Neural progenitor cell (in vitro differentiated cells): ENCODE measurements around the gene GMIP.

Source experiments
- EZH2phosphoT487 ChIP-seq: fragments of 200-600 bp; sonication (generic); IDR thresholded peaks from 2 replicates; pipeline ENCODE4 v1.6.1; 2017; ENCODE audit warnings: antibody characterized with exemption
- TF ChIP-seq, protein P1 (sequence below): fragments of 200-600 bp; sonication (generic); IDR thresholded peaks from 2 replicates; pipeline ENCODE4 v1.5.1; 2017; ENCODE audit warnings: antibody characterized with exemption, mild to moderate bottlenecking

DNA sequence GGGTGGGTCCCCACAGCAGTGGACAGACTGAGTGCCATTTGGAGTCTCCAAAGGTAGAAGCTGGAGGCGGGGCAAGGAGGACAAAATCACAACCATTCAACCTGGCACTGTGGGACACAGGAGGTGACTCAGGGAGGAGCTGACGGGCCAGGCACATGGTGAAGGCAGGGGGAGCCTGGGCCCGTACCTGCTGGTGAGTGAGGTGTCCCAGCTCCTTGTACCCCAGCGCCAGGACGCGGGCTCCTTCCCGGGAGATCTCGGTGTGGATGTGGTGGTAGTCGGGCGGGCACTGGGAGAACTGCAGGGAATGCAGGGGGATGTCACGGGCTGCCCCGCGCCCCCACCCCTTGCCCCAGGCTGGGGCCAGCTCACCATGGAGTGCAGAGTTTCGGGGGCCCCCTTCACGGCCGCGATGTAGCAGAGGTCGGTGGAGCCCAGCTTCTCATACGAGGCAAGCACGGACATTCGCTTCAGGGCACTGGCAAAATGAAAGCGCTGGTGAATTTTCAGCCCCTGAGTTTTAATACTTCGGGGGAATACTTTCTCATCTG lies 10.2 kb upstream of the GMIP start:
- TF ChIP-seq, protein P1, sequence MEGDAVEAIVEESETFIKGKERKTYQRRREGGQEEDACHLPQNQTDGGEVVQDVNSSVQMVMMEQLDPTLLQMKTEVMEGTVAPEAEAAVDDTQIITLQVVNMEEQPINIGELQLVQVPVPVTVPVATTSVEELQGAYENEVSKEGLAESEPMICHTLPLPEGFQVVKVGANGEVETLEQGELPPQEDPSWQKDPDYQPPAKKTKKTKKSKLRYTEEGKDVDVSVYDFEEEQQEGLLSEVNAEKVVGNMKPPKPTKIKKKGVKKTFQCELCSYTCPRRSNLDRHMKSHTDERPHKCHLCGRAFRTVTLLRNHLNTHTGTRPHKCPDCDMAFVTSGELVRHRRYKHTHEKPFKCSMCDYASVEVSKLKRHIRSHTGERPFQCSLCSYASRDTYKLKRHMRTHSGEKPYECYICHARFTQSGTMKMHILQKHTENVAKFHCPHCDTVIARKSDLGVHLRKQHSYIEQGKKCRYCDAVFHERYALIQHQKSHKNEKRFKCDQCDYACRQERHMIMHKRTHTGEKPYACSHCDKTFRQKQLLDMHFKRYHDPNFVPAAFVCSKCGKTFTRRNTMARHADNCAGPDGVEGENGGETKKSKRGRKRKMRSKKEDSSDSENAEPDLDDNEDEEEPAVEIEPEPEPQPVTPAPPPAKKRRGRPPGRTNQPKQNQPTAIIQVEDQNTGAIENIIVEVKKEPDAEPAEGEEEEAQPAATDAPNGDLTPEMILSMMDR, result no peak
- TF ChIP-seq EZH2phosphoT487, result no peak
